ENCODE results near the gene ABCA6.

DNA sequence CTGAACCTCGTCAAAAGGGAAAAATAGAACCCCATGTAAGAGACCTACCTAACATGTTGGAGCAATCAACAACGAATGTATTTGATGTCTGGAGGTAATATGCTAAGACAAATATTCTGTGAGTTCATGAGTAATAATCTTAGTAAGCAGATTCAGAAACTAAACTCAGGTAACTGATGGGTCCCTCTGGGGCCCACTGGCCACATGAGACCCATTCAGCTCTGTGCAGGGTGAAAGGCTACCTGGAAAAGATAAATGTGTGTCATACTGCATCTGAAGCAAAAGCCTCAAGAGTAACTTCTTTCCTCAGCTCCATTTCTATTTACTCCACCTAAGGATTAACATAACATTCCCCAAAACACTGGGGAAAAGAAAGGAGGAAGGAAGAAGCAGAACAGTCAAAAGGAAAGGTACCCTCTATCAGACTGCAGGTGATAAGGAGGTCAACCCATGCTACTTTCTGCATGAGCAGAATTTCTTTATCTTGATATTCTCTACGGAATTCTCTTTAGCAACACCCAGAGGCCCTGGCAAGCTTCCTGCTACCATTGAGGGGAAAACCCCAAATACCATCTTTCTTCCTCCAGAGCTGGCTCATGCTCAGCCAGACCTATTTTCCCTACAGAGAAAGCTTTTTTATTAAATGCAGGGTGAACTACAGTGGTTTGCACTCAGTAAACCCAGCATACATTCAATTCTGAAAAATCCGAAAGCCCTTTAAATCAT, 37.7 kb upstream of the ABCA6 start:
- TF ChIP-seq, protein P1, sequence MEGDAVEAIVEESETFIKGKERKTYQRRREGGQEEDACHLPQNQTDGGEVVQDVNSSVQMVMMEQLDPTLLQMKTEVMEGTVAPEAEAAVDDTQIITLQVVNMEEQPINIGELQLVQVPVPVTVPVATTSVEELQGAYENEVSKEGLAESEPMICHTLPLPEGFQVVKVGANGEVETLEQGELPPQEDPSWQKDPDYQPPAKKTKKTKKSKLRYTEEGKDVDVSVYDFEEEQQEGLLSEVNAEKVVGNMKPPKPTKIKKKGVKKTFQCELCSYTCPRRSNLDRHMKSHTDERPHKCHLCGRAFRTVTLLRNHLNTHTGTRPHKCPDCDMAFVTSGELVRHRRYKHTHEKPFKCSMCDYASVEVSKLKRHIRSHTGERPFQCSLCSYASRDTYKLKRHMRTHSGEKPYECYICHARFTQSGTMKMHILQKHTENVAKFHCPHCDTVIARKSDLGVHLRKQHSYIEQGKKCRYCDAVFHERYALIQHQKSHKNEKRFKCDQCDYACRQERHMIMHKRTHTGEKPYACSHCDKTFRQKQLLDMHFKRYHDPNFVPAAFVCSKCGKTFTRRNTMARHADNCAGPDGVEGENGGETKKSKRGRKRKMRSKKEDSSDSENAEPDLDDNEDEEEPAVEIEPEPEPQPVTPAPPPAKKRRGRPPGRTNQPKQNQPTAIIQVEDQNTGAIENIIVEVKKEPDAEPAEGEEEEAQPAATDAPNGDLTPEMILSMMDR (IDR thresholded peaks at IDR 0.05; ENCODE audit: low read depth, low read length): no peak
- TF ChIP-seq EZH2phosphoT487 (IDR thresholded peaks at IDR 0.05; ENCODE audit: low read depth): no peak
